ENCODE data around the gene PLGLB1. TPM values are rescaled to one million over a fixed set of nuclear protein-coding genes. Genes with fewer than 3 reads are reported as not detected.
A peak's percentile ranks its signal among the peaks of the same experiment; 100 is the strongest.
"Not testable (repeated sequence)": the region's sequence is repeated elsewhere in the genome, so short reads cannot be mapped to it uniquely, and the experiment has no call there.

PLGLB1 gene
- not detected in 2 replicates for total RNA-seq (2011; cell fraction: chromatin; rRNA removed; ENCODE audit: low replicate concordance)
- not detected in 2 replicates for total RNA-seq (2011; cell fraction: nucleolus; rRNA removed)
- total RNA-seq (2011; cell fraction: nucleoplasm; rRNA removed): not detected in 2 replicates
- not detected in 2 replicates for total RNA-seq (2014; rRNA removed)
- total RNA-seq (2014; rRNA removed; fragmentation: Illumina TruSeq; extraction: Trizol): not detected in 2 replicates
- total RNA-seq (2015; rRNA removed; fragmentation: Illumina TruSeq; extraction: Trizol): 0.14 and 0.23 TPM in 2 replicates
- 0.27 TPM in 1 of 2 replicates, not detected in the other for total RNA-seq (2021)
- polyA plus RNA-seq (2011; rRNA removed): not detected in 2 replicates
- polyA plus RNA-seq (2011; cell fraction: cytosol; rRNA removed): 0.13 TPM in 1 of 2 replicates, not detected in the other
- not detected in 2 replicates for polyA plus RNA-seq (2011; cell fraction: nucleus; rRNA removed)
- not detected in 2 replicates for polyA plus RNA-seq (2012)
- not detected in 2 replicates for polyA plus RNA-seq (2014; fragmentation: Illumina TruSeq; extraction: Trizol)
- polyA plus RNA-seq (2014; fragmentation: Nextera tagmentation; extraction: Ambion mirVana): not detected
- not detected in 2 replicates for polyA plus RNA-seq (2014; rRNA removed)
- 0.28 TPM in 1 of 2 replicates, not detected in the other for polyA minus RNA-seq (2011; rRNA and poly(A)+ RNA removed)
- not detected in 2 replicates for polyA minus RNA-seq (2011; cell fraction: cytosol; rRNA and poly(A)+ RNA removed)
- polyA minus RNA-seq (2011; cell fraction: nucleus; rRNA and poly(A)+ RNA removed): not detected in 2 replicates
- Bru-seq, nascent RNA: percentile 9 among the genes with signal in this experiment
- BruChase-seq, experiment 1, labeled RNA remaining after a 2-hour chase: percentile 26 among the genes with signal in this experiment
- percentile 26 among the genes with signal in this experiment for BruChase-seq, experiment 2, labeled RNA remaining after a 6-hour chase
- long read RNA-seq, experiment 1, partial matches to known transcripts: 0 of 1 reads
- long read RNA-seq, experiment 1, other reads (novel, unspliced or antisense): 1 of 1 reads
- long read RNA-seq, experiment 2: 0 reads
- long read RNA-seq, experiment 3: 0 reads

- H3K79me2 ChIP-seq (ENCODE audit: control insufficient read depth, insufficient read depth, low read length); H2AFZ ChIP-seq (ENCODE audit: low read depth, low read length); POLR2A ChIA-PET; H3K27me3 ChIP-seq (ENCODE audit: control insufficient read depth in 2 of 2, insufficient read depth in 2 of 2, low read length in 2 of 2); DNase-seq (ENCODE audit: extremely low read depth in 1 of 4, low spot score in 3 of 4); in situ Hi-C loops (cut with MboI); H3K36me3 ChIP-seq (ENCODE audit: control insufficient read depth, insufficient read depth, low read length); H3K9me3 ChIP-seq (replicated peaks; ENCODE audit: control insufficient read depth, insufficient read depth, low read depth, low read length); H3K9ac ChIP-seq (ENCODE audit: insufficient read depth in 1 of 2, low read depth in 2 of 2, low read length in 2 of 2); H3K27ac ChIP-seq (ENCODE audit: extremely low read depth, low read depth, low read length); H3K4me1 ChIP-seq (replicated peaks in 1 of 2; ENCODE audit: control insufficient read depth in 2 of 2, insufficient read depth in 2 of 2, low read length in 2 of 2); ATAC-seq; CTCF ChIA-PET (ENCODE audit: low intra/inter-chr PET ratio); intact Hi-C loops (cut with micrococcal nuclease); H3K4me3 ChIP-seq; H3K4me2 ChIP-seq (ENCODE audit: insufficient read depth, low read length); FAIRE-seq; H4K20me1 ChIP-seq (replicated peaks; ENCODE audit: control insufficient read depth, insufficient read depth, low read length); H3K9me1 ChIP-seq (ENCODE audit: control insufficient read depth, insufficient read depth, low read length); BruUV-seq (replicated peaks): not testable (repeated sequence)
- WGBS (ENCODE audit: insufficient coverage, low coverage, missing lambda C conversion rate): no CpG with 5 or more reads among the region's 3 CpGs
Measured at GRCh38 chr2:87021744-87022143, at the start of gene PLGLB1. TSS of gene PLGLB1 (minus strand) at chr2:87021844. CDS start at chr2:87021783, 61 bp downstream.

- POLR2A ChIA-PET; H3K36me3 ChIP-seq (ENCODE audit: control insufficient read depth, insufficient read depth, low read length); H3K4me3 ChIP-seq; DNase-seq (ENCODE audit: extremely low read depth in 1 of 4, low spot score in 3 of 4); H3K4me2 ChIP-seq (ENCODE audit: insufficient read depth, low read length); H2AFZ ChIP-seq (ENCODE audit: low read depth, low read length); H3K27ac ChIP-seq (ENCODE audit: extremely low read depth, low read depth, low read length); H3K9me3 ChIP-seq (replicated peaks; ENCODE audit: control insufficient read depth, insufficient read depth, low read depth, low read length); H4K20me1 ChIP-seq (replicated peaks; ENCODE audit: control insufficient read depth, insufficient read depth, low read length); FAIRE-seq; H3K79me2 ChIP-seq (ENCODE audit: control insufficient read depth, insufficient read depth, low read length); BruUV-seq (replicated peaks); H3K9ac ChIP-seq (ENCODE audit: insufficient read depth in 1 of 2, low read depth in 2 of 2, low read length in 2 of 2); H3K4me1 ChIP-seq (replicated peaks in 1 of 2; ENCODE audit: control insufficient read depth in 2 of 2, insufficient read depth in 2 of 2, low read length in 2 of 2); intact Hi-C loops (cut with micrococcal nuclease); CTCF ChIA-PET (ENCODE audit: low intra/inter-chr PET ratio); H3K27me3 ChIP-seq (ENCODE audit: control insufficient read depth in 2 of 2, insufficient read depth in 2 of 2, low read length in 2 of 2); H3K9me1 ChIP-seq (ENCODE audit: control insufficient read depth, insufficient read depth, low read length); ATAC-seq: not testable (repeated sequence)
- WGBS (ENCODE audit: insufficient coverage, low coverage, missing lambda C conversion rate): 0% methylated on average over 1 of the region's 2 CpGs
- in situ Hi-C loops (cut with MboI): loop anchor here (25.0 kb wide), 2 partner anchors 302 to 677 kb away; no protein-coding TSS in a partner anchor
Measured at GRCh38 chr2:87064305-87064704, 42.7 kb upstream of the PLGLB1 start.

- FAIRE-seq: not testable (repeated sequence)
Measured at GRCh38 chr2:87063431-87063830, 41.8 kb upstream of the PLGLB1 start.

More at GRCh38 chr2:87063431-87063830, 41.8 kb upstream of the PLGLB1 start:
- H3K9me3 ChIP-seq (replicated peaks; ENCODE audit: control insufficient read depth, insufficient read depth, low read depth, low read length); H3K9me1 ChIP-seq (ENCODE audit: control insufficient read depth, insufficient read depth, low read length); H3K4me1 ChIP-seq (replicated peaks in 1 of 2; ENCODE audit: control insufficient read depth in 2 of 2, insufficient read depth in 2 of 2, low read length in 2 of 2); DNase-seq (ENCODE audit: extremely low read depth in 1 of 4, low spot score in 3 of 4); H2AFZ ChIP-seq (ENCODE audit: low read depth, low read length); H3K27me3 ChIP-seq (ENCODE audit: control insufficient read depth in 2 of 2, insufficient read depth in 2 of 2, low read length in 2 of 2); H3K36me3 ChIP-seq (ENCODE audit: control insufficient read depth, insufficient read depth, low read length); H3K4me3 ChIP-seq; H4K20me1 ChIP-seq (replicated peaks; ENCODE audit: control insufficient read depth, insufficient read depth, low read length); BruUV-seq (replicated peaks); intact Hi-C loops (cut with micrococcal nuclease); H3K27ac ChIP-seq (ENCODE audit: extremely low read depth, low read depth, low read length); H3K79me2 ChIP-seq (ENCODE audit: control insufficient read depth, insufficient read depth, low read length); H3K4me2 ChIP-seq (ENCODE audit: insufficient read depth, low read length); CTCF ChIA-PET (ENCODE audit: low intra/inter-chr PET ratio); POLR2A ChIA-PET; H3K9ac ChIP-seq (ENCODE audit: insufficient read depth in 1 of 2, low read depth in 2 of 2, low read length in 2 of 2): not testable (repeated sequence)
- in situ Hi-C loops (cut with MboI): loop anchor here (25.0 kb wide), 2 partner anchors 301 to 676 kb away; no protein-coding TSS in a partner anchor
- WGBS (ENCODE audit: insufficient coverage, low coverage, missing lambda C conversion rate): no CpG with 5 or more reads among the region's 2 CpGs
- ATAC-seq: 0 out of 3 replicates have a peak, but pooled peaks have one; percentile 27

All from K562 (cell line).